Large intestine (tissue), 12 donors: ENCODE measurements around the gene TMEM248. TPM values are rescaled to one million over a fixed set of nuclear protein-coding genes. Genes with fewer than 3 reads are reported as not detected.
"Not testable (repeated sequence)": the region's sequence is repeated elsewhere in the genome, so short reads cannot be mapped to it uniquely, and the experiment has no call there.

Experiments used
- DNase-seq, 2 donors: peaks; one replicate each; pipeline versions ENCODE4 v3.0.0 to v3.0.0-alpha.2; 2013
- H3K27ac ChIP-seq: one replicate; pipeline ENCODE4 v1.5.1; 2013; ENCODE audit warnings: low read length
- H3K27me3 ChIP-seq: 2 replicates; pipeline ENCODE4 v1.6.1; 2013; ENCODE audit warnings: low read length; ENCODE audit not compliant: control insufficient read depth, insufficient read depth
- H3K36me3 ChIP-seq: 2 replicates; pipeline ENCODE4 v1.6.1; 2013; ENCODE audit warnings: low read length; ENCODE audit not compliant: control insufficient read depth, insufficient read depth
- H3K4me1 ChIP-seq: one replicate; pipeline ENCODE4 v1.6.1; 2013; ENCODE audit warnings: low read length; ENCODE audit not compliant: control insufficient read depth, insufficient read depth
- H3K4me3 ChIP-seq: one replicate; pipeline ENCODE4 v1.5.1; 2013; ENCODE audit warnings: low read length
- H3K9me3 ChIP-seq: one replicate; pipeline ENCODE4 v1.6.1; 2013; ENCODE audit warnings: mild to moderate bottlenecking, low read depth, low read length, moderate library complexity; ENCODE audit not compliant: control insufficient read depth
- WGBS: methylation state at CpG from one replicate; pipeline ENCODE4 v1.1.5; 2013; ENCODE audit warnings: low lambda C conversion rate; ENCODE audit not compliant: insufficient coverage; 5-methylcytosine and 5-hydroxymethylcytosine counted together
- long read RNA-seq, 11 donors: transcript quantifications; one replicate each; lab custom pipeline, GENCODE V29; 2026
- polyA plus RNA-seq: library from polyadenylated mRNA; unstranded; fragments of 120-200 nt; gene quantifications from one replicate; pipeline ENCODE4 v1.2.1, GENCODE V29; 2013

Gene TMEM248, protein sequence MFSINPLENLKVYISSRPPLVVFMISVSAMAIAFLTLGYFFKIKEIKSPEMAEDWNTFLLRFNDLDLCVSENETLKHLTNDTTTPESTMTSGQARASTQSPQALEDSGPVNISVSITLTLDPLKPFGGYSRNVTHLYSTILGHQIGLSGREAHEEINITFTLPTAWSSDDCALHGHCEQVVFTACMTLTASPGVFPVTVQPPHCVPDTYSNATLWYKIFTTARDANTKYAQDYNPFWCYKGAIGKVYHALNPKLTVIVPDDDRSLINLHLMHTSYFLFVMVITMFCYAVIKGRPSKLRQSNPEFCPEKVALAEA
- 64.9 TPM for polyA plus RNA-seq
- long read RNA-seq, donor 1, full-length matches to known transcripts: 17 of 31 reads
- long read RNA-seq, donor 1, partial matches to known transcripts: 14 of 31 reads
- long read RNA-seq, donor 1, other reads (novel, unspliced or antisense): 0 of 31 reads
- long read RNA-seq, donor 2, full-length matches to known transcripts: 48 of 75 reads
- long read RNA-seq, donor 2, partial matches to known transcripts: 27 of 75 reads
- long read RNA-seq, donor 2, other reads (novel, unspliced or antisense): 0 of 75 reads
- long read RNA-seq, donor 3, full-length matches to known transcripts: 45 of 85 reads
- long read RNA-seq, donor 3, partial matches to known transcripts: 40 of 85 reads
- long read RNA-seq, donor 3, other reads (novel, unspliced or antisense): 0 of 85 reads
- long read RNA-seq, donor 4, full-length matches to known transcripts: 3 of 3 reads
- long read RNA-seq, donor 4, partial matches to known transcripts: 0 of 3 reads
- long read RNA-seq, donor 4, other reads (novel, unspliced or antisense): 0 of 3 reads
- long read RNA-seq, donor 5, full-length matches to known transcripts: 15 of 21 reads
- long read RNA-seq, donor 5, partial matches to known transcripts: 6 of 21 reads
- long read RNA-seq, donor 5, other reads (novel, unspliced or antisense): 0 of 21 reads
- long read RNA-seq, donor 6, full-length matches to known transcripts: 32 of 41 reads
- long read RNA-seq, donor 6, partial matches to known transcripts: 9 of 41 reads
- long read RNA-seq, donor 6, other reads (novel, unspliced or antisense): 0 of 41 reads
- long read RNA-seq, donor 7, full-length matches to known transcripts: 11 of 20 reads
- long read RNA-seq, donor 7, partial matches to known transcripts: 9 of 20 reads
- long read RNA-seq, donor 7, other reads (novel, unspliced or antisense): 0 of 20 reads
- long read RNA-seq, donor 8, full-length matches to known transcripts: 30 of 65 reads
- long read RNA-seq, donor 8, partial matches to known transcripts: 35 of 65 reads
- long read RNA-seq, donor 8, other reads (novel, unspliced or antisense): 0 of 65 reads
- long read RNA-seq, donor 9, full-length matches to known transcripts: 17 of 29 reads
- long read RNA-seq, donor 9, partial matches to known transcripts: 12 of 29 reads
- long read RNA-seq, donor 9, other reads (novel, unspliced or antisense): 0 of 29 reads
- long read RNA-seq, donor 10, full-length matches to known transcripts: 15 of 29 reads
- long read RNA-seq, donor 10, partial matches to known transcripts: 14 of 29 reads
- long read RNA-seq, donor 10, other reads (novel, unspliced or antisense): 0 of 29 reads
- long read RNA-seq, donor 11, full-length matches to known transcripts: 21 of 29 reads
- long read RNA-seq, donor 11, partial matches to known transcripts: 8 of 29 reads
- long read RNA-seq, donor 11, other reads (novel, unspliced or antisense): 0 of 29 reads

DNA sequence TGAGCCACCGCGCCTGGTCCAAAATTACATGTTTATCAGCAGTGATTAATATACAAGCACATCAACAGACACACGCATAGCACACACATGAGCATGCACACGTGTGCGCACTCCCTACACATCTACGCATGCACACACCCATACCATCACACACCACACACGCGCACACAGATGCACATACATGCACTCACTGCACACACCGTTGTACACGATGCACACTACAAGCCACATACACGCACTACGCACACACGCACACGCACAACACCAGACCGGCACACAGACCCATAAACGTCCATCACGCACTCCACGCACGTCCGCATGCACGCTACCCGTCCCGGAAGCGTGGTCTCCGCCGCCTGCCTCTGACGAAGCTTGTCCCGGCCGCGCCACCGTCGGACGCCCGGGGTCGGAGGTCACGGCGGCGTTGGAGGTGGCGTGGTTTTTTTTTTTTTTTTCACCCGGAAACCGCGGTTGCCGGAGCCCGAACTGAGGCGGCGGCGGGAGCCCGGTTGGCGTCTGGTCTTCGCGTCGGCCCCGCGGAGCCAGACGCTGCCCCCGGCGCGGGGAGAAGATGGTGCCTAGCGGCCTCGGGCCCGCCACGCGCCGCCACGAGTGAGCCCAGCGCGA, at the start of gene TMEM248:
Gene TMEM248, plus strand, starts transcription at position 457 of the 627 bp plus-strand sequence. CDS start 20,641 bp downstream, outside the sequence.
- WGBS: no CpG with 5 or more reads among the region's 67 CpGs
- H3K27me3 ChIP-seq: no peaks in the 10 kb centered on the region
- no peaks in the 10 kb centered on the region for H3K36me3 ChIP-seq
- H3K27ac ChIP-seq: peak within 1 kb of the TSS; percentile 56
- H3K4me3 ChIP-seq: peak within 1 kb of the TSS; percentile 91
- H3K9me3 ChIP-seq: no peaks in the 10 kb centered on the region
- peaks cover 5% of the 10 kb centered on the region for H3K4me1 ChIP-seq
- peak; percentile 88 to 95 for DNase-seq

DNA sequence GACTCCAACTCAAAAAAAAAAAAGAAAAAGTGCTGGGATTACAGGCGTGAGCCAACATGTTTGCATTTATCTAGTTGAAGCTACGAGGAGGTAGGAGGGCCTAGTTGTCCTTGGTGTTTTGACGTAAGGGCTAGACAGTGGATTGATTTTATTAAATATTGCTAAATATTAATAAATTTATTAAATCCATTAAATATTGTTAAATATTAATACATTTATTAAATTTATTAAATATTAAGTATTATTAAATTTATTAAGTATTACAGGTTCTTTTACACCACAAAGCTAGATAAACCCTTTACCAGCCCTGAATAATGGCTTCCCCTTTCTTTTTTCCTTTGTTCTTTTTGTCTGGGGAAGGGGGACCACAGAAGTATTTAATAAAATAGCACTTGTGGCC, 47.5 kb upstream of the TMEM248 start:
- H3K36me3 ChIP-seq: peaks cover 3% of the 10 kb centered on the region
- no peak for DNase-seq
- no peaks in the 10 kb centered on the region for H3K4me1 ChIP-seq
- no peaks in the 10 kb centered on the region for H3K27me3 ChIP-seq
- H3K27ac ChIP-seq: no peak overlapping the region
- no CpG with 5 or more reads among the region's 3 CpGs for WGBS
- H3K4me3 ChIP-seq: no peak overlapping the region
- H3K9me3 ChIP-seq: no peaks in the 10 kb centered on the region

DNA sequence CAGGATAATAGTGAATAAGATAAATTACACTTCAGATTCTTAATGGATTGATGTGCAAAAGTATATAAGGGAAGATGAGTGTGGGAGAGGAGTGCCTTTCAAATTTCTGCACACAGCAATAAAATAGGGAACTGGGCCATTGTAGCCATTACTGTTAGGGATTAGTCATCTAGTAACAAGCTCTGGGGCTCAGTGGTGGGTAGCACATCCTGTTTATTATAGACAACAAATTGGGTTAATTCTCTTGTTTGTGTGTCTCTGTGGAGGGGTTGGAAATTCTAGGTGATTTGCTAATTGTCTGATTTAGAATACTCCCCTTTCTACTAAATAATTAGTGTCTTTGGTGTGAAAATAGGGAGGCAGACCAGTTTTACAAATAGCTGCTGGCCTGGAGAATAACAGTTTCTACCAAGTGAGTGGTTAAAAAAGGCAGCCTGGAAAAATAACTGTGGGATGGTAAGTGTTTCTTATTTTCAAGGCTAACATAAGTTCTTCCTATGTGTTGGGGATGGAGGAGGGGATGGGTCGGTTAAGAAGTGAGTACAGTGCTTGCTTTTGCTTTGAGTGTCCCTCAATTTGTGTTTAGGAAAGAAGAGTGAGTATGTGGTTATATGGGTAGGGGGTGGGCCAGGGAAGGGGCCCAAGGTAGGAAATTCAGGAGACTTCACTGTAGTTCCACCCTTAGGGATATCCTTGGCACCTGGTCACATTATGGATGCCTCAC, 43.3 kb upstream of the TMEM248 start:
- no peaks in the 10 kb centered on the region for H3K4me1 ChIP-seq

DNA sequence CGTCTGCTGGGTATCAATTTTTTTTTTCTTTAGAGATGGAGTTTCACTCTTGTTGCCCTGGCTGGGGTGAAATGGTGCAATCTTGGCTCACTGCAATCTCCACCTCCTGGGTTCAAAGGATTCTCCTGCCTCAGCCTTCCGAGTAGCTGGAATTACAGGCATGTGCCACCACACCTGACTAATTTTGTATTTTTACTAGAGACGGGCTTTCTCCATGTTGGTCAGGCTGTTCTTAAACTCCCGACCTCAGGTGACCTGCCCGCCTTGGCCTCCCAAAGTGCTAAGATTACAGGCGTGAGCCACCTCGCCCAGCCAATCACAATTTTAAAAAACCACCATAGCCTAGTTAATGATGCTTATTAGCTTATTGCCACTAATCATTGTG, 42.7 kb upstream of the TMEM248 start:
- H3K27me3 ChIP-seq, H3K36me3 ChIP-seq, H3K4me3 ChIP-seq, H3K4me1 ChIP-seq, H3K9me3 ChIP-seq, DNase-seq, H3K27ac ChIP-seq: not testable (repeated sequence)
- WGBS: no CpG with 5 or more reads among the region's 7 CpGs

More for the DNA sequence above, 43.3 kb upstream of the TMEM248 start:
- Histone ChIP-seq H3K27me3 (no peaks in the 10 kb centered on the region), H3K4me3 (no peak overlapping the region), H3K9me3 (no peaks in the 10 kb centered on the region), H3K27ac (no peak overlapping the region), H3K36me3 (peaks cover 7% of the 10 kb centered on the region)
- DNase-seq: no peak
- no CpG with 5 or more reads among the region's 1 CpG for WGBS

DNA sequence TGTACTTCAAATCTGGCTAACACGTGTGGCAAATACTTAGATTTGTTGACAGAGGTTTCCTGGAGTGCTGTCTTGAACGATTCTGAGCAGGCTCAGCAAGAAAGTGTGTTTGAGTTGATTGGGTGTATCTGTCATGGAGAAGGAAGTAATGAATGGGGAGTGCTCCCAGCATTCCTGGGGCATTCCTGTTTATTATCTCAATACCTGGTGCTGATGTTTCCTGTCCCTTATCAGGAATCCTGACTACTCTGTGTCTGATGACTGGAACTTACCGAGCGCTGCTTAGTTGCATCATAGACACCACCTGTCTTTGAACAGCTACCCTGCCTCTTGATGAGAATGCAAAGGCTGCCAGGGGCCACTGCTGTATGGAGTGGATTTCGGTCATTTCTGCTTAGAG, 41.0 kb upstream of the TMEM248 start:
- Histone ChIP-seq H3K4me3 (no peak overlapping the region), H3K27me3 (no peaks in the 10 kb centered on the region), H3K9me3 (no peaks in the 10 kb centered on the region), H3K4me1 (no peaks in the 10 kb centered on the region), H3K27ac (peak overlapping the region; percentile 59), H3K36me3 (peaks cover 11% of the 10 kb centered on the region)
- peak; percentile 66 to 81 for DNase-seq
- no CpG with 5 or more reads among the region's 5 CpGs for WGBS

DNA sequence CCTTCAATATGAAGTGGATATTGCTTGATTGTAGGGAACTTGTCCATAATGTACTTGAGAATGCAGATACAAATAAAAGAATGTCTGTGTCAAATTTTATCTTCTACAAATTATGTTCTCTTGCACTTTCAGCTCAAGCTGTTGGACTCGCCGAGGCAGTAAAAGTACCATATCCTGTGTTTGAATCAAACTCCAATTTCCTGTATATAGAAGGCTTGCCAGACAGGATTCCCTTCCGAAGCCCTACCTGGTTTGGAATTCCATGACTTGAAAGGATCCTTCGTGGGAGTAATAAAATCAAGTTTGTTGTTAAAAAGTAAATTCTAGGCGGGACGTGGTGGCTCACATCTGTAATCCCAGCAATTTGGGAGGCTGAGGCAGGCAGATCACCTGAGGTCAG, 40.4 kb upstream of the TMEM248 start:
- Histone ChIP-seq H3K27ac (peak overlapping the region; percentile 59), H3K36me3 (peaks cover 11% of the 10 kb centered on the region)
- H3K4me3 ChIP-seq, DNase-seq, H3K9me3 ChIP-seq, H3K4me1 ChIP-seq, H3K27me3 ChIP-seq: not testable (repeated sequence)
- WGBS: no CpG with 5 or more reads among the region's 6 CpGs

DNA sequence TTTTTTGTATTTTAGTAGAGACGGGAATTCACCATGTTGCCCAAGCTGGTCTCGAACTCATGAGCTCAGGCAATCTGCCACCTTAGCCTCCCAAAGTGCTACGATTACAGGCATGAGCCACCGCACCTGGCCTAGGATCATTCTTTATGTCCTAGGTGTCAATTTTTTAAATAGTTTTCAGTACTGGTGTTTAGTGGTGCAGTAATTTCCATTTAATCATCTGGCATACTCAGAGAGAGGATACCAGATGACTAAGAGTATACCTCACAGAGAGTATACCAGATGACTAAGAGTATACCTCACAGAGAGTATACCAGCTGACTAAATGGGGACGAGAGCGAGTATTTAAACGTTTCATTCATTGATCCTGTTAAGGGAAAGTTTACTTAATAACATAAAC, 37.3 kb upstream of the TMEM248 start:
- Histone ChIP-seq H3K27me3 (no peaks in the 10 kb centered on the region), H3K36me3 (peaks cover 10% of the 10 kb centered on the region), H3K4me1 (no peaks in the 10 kb centered on the region), H3K27ac (no peak overlapping the region), H3K9me3 (no peaks in the 10 kb centered on the region), H3K4me3 (no peak overlapping the region)
- DNase-seq: no peak
- no CpG with 5 or more reads among the region's 7 CpGs for WGBS

DNA sequence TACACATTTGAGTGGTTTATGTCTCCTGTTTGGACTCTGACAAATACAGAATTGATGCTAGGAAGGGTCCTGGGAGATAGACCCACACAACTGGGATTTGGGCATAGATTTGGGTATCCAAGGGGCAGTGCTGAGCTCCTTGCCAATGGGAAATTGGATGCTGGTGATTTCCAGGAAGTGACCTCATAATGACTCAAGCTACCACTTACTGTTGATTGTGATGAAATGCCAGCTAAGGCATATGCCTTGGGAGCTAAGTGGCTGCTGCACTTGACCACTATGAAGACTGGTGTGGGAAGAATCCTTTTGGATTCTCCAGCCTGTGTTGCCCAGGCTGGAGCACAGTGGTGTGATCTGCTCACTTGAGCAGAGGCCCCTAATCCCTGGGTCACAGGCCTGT, 36.5 kb upstream of the TMEM248 start:
- not testable (repeated sequence) for H3K27ac ChIP-seq, H3K4me1 ChIP-seq, H3K9me3 ChIP-seq, DNase-seq, H3K4me3 ChIP-seq, H3K27me3 ChIP-seq
- H3K36me3 ChIP-seq: peaks cover 11% of the 10 kb centered on the region

DNA sequence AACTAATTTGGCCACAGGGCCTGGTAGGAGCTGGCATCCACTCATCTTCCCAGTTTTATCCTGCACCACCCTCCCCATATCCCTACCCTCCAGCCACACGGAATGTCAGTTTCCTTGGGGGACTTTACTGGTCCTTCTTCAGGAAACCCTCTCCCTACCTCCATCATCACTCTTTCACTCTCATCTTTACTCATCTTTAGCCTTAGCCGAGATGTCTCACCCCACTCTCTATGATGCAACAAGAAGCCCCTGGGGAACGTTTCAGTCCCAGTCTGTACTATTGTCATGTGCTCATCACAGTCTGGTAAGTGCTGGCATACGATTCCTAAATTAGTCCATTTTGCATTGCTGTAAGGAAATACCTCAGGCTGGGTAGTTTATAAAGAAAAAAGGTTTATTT, 34.9 kb upstream of the TMEM248 start:
- Histone ChIP-seq H3K36me3 (peaks cover 11% of the 10 kb centered on the region), H3K4me3 (no peak overlapping the region)
- 100% methylated on average over 3 of the region's 4 CpGs for WGBS

More for the DNA sequence above, 34.9 kb upstream of the TMEM248 start:
- H3K27ac ChIP-seq: no peak overlapping the region
- no peak for DNase-seq
- H3K4me1 ChIP-seq: no peaks in the 10 kb centered on the region
- H3K9me3 ChIP-seq: no peaks in the 10 kb centered on the region
- H3K27me3 ChIP-seq: no peaks in the 10 kb centered on the region
